Activated T-helper 1 cell treated with anti-CD3 and anti-CD28 coated beads, Interleukin-12 subunit alpha, Interleukin-12 subunit beta, Interleukin-2, Interleukin-4 antibody, amounts not matched to agents 30 ng/mL and 10 ng/mL and 1 ng/mL, durations not matched to agents 14 hours and 24 hours and 36 hours (primary cell): ENCODE data around the gene PRKAR2A. TPM values are rescaled to one million over a fixed set of nuclear protein-coding genes. Genes with fewer than 3 reads are reported as not detected.

ENCODE experiments used
- DNase-seq: peaks from one replicate; pipeline ENCODE4 v3.0.0; 2021; ENCODE audit warnings: low spot score
- H3K27ac Mint-ChIP-seq: one replicate; pipeline ENCODE4 v1.8.0; 2021; ENCODE audit warnings: mild to moderate bottlenecking, mixed read lengths
- H3K27me3 Mint-ChIP-seq: one replicate; pipeline ENCODE4 v1.8.0; 2022; ENCODE audit warnings: mild to moderate bottlenecking, moderate library complexity, mixed read lengths; ENCODE audit not compliant: insufficient read depth
- H3K36me3 Mint-ChIP-seq: one replicate; pipeline ENCODE4 v1.8.0; 2021; ENCODE audit warnings: low read depth, mixed read lengths
- H3K4me1 Mint-ChIP-seq: one replicate; pipeline ENCODE4 v1.8.0; 2021; ENCODE audit warnings: low read depth, mixed read lengths
- H3K4me3 Mint-ChIP-seq: one replicate; pipeline ENCODE4 v1.8.0; 2021; ENCODE audit warnings: mild to moderate bottlenecking, moderate library complexity, mixed read lengths
- H3K9me3 Mint-ChIP-seq: one replicate; pipeline ENCODE4 v1.8.0; 2021; ENCODE audit warnings: mixed read lengths
- intact Hi-C: fragments of 100-400 bp; cut with micrococcal nuclease; formaldehyde crosslinking; loops from one replicate; pipeline ENCODE4 v1.15.1; 2024
- total RNA-seq: library from RNA; stranded (reverse); gene quantifications from 2 replicates; pipeline ENCODE4 v1.2.3, GENCODE V29; 2022

The PRKAR2A gene
- total RNA-seq, 1 donor from 2014 or later: 34.7 TPM

- peaks cover 22% of the 10 kb centered on the region for H3K36me3 Mint-ChIP-seq
Measured at GRCh38 chr3:48702320-48702920, 145.3 kb downstream of the PRKAR2A start.

GRCh38 chr3:48700731-48701405 is 146.8 kb downstream of the PRKAR2A start:
- no peaks in the 10 kb centered on the region for H3K27me3 Mint-ChIP-seq
- H3K9me3 Mint-ChIP-seq: no peaks in the 10 kb centered on the region
- H3K27ac Mint-ChIP-seq: no peak overlapping the region
- no peak for DNase-seq
- intact Hi-C loops: no loop called here
- no peak overlapping the region for H3K4me3 Mint-ChIP-seq
- H3K36me3 Mint-ChIP-seq: peaks cover 17% of the 10 kb centered on the region
- peaks cover 12% of the 10 kb centered on the region for H3K4me1 Mint-ChIP-seq

More at GRCh38 chr3:48702320-48702920, 145.3 kb downstream of the PRKAR2A start:
- intact Hi-C loops: no loop called here
- H3K4me3 Mint-ChIP-seq: no peak overlapping the region
- peaks cover 12% of the 10 kb centered on the region for H3K4me1 Mint-ChIP-seq
- H3K27me3 Mint-ChIP-seq: no peaks in the 10 kb centered on the region
- no peaks in the 10 kb centered on the region for H3K9me3 Mint-ChIP-seq
- H3K27ac Mint-ChIP-seq: no peak overlapping the region
- DNase-seq: no peak

GRCh38 chr3:48698891-48699290 is 148.8 kb downstream of the PRKAR2A start:
- Mint-ChIP-seq H3K4me1 (peaks cover 12% of the 10 kb centered on the region), H3K9me3 (no peaks in the 10 kb centered on the region), H3K4me3 (no peak overlapping the region), H3K36me3 (peaks cover 16% of the 10 kb centered on the region), H3K27me3 (no peaks in the 10 kb centered on the region), H3K27ac (no peak overlapping the region)
- intact Hi-C loops: no loop called here
- DNase-seq: no peak

- no peak overlapping the region for H3K27ac Mint-ChIP-seq
- peaks cover 18% of the 10 kb centered on the region for H3K36me3 Mint-ChIP-seq
- no peak overlapping the region for H3K4me3 Mint-ChIP-seq
- DNase-seq: no peak
- intact Hi-C loops: no loop called here
- no peaks in the 10 kb centered on the region for H3K9me3 Mint-ChIP-seq
- H3K27me3 Mint-ChIP-seq: no peaks in the 10 kb centered on the region
- H3K4me1 Mint-ChIP-seq: peaks cover 12% of the 10 kb centered on the region
Measured at GRCh38 chr3:48697952-48698351, 149.7 kb downstream of the PRKAR2A start.

GRCh38 chr3:48696601-48697000 is 151.1 kb downstream of the PRKAR2A start:
- Mint-ChIP-seq H3K27me3 (no peaks in the 10 kb centered on the region), H3K36me3 (peaks cover 17% of the 10 kb centered on the region), H3K27ac (no peak overlapping the region), H3K4me3 (no peak overlapping the region), H3K4me1 (peaks cover 5% of the 10 kb centered on the region), H3K9me3 (no peaks in the 10 kb centered on the region)
- no peak for DNase-seq
- intact Hi-C loops: no loop called here

Other genes with a start within 250 kb of the PRKAR2A start
- gene UQCRC1, start 238.2 kb downstream of the PRKAR2A start, total RNA-seq: 191 and 193 TPM in 2 replicates
- 1.6 TPM in 1 of 2 replicates, not detected in the other for gene TMEM89, start 226.1 kb downstream of the PRKAR2A start, total RNA-seq
- 46.3 and 52.8 TPM in 2 replicates for gene SLC26A6, start 212.4 kb downstream of the PRKAR2A start, total RNA-seq
- gene CELSR3, start 185.0 kb downstream of the PRKAR2A start, total RNA-seq: 11.6 and 11.7 TPM in 2 replicates
- 40.8 and 45.5 TPM in 2 replicates for gene NCKIPSD, start 162.0 kb downstream of the PRKAR2A start, total RNA-seq
- 59.9 and 61.0 TPM in 2 replicates for gene IP6K2, start 130.7 kb downstream of the PRKAR2A start, total RNA-seq
- gene SLC25A20, start 51.0 kb upstream of the PRKAR2A start, total RNA-seq: 15.9 and 17.4 TPM in 2 replicates
- gene ARIH2, start 71.0 kb upstream of the PRKAR2A start, total RNA-seq: 179 and 180 TPM in 2 replicates
- 34.5 and 36.8 TPM in 2 replicates for gene P4HTM, start 142.4 kb upstream of the PRKAR2A start, total RNA-seq
- 143 and 145 TPM in 2 replicates for gene WDR6, start 159.5 kb upstream of the PRKAR2A start, total RNA-seq
- gene DALRD3, start 170.7 kb upstream of the PRKAR2A start, total RNA-seq: 35.7 and 37.4 TPM in 2 replicates
- gene NDUFAF3, start 174.2 kb upstream of the PRKAR2A start, total RNA-seq: 126 and 129 TPM in 2 replicates
- 423 and 434 TPM in 2 replicates for gene IMPDH2, start 181.5 kb upstream of the PRKAR2A start, total RNA-seq
- gene QRICH1, start 246.2 kb upstream of the PRKAR2A start, total RNA-seq: 147 and 150 TPM in 2 replicates